MCF 10A (cell line): ENCODE measurements around the gene TTC23. TPM values are rescaled to one million over a fixed set of nuclear protein-coding genes. Genes with fewer than 3 reads are reported as not detected.

ENCODE experiments used
- BruUV-seq: library from RNA; stranded (reverse); fragments of 400-500 nt; replicated peaks from 2 replicates; lab custom pipeline; 2021; lab: Mats Ljungman, UMichigan
- CTCF ChIA-PET: fragments of 300-600 bp; sonication (Branson Sonifier 250); formaldehyde crosslinking; extraction: SDS; loops from one replicate; lab custom pipeline; 2021; ENCODE audit warnings: antibody characterized with exemption, inconsistent platforms; lab: Yijun Ruan, JAX
- POLR2A ChIA-PET: fragments of 300-600, 350-650 bp; sonication (Branson Sonifier 250); formaldehyde crosslinking; extraction: SDS; loops from one replicate; lab custom pipeline; 2020; ENCODE audit warnings: antibody characterized with exemption, inconsistent platforms; lab: Yijun Ruan, JAX
- DNase-seq: peaks from one replicate; pipeline ENCODE4 v3.0.0-alpha.2; 2018; ENCODE audit not compliant: unreplicated experiment
- H3K27ac Mint-ChIP-seq: one replicate; pipeline ENCODE4 v1.8.0; 2022; ENCODE audit warnings: mild to moderate bottlenecking, low read depth, mixed read lengths; ENCODE audit not compliant: unreplicated experiment
- H3K27me3 Mint-ChIP-seq: one replicate; pipeline ENCODE4 v1.8.0; 2022; ENCODE audit warnings: mixed read lengths; ENCODE audit not compliant: insufficient read depth, unreplicated experiment
- H3K36me3 Mint-ChIP-seq: one replicate; pipeline ENCODE4 v1.8.0; 2022; ENCODE audit warnings: mild to moderate bottlenecking, moderate library complexity, mixed read lengths; ENCODE audit not compliant: insufficient read depth, unreplicated experiment
- H3K4me1 Mint-ChIP-seq: one replicate; pipeline ENCODE4 v1.8.0; 2022; ENCODE audit warnings: mixed read lengths; ENCODE audit not compliant: insufficient read depth, unreplicated experiment
- H3K4me3 Mint-ChIP-seq: one replicate; pipeline ENCODE4 v1.8.0; 2022; ENCODE audit warnings: mild to moderate bottlenecking, moderate library complexity, mixed read lengths; ENCODE audit not compliant: unreplicated experiment
- H3K9me3 Mint-ChIP-seq: one replicate; pipeline ENCODE4 v1.8.0; 2022; ENCODE audit warnings: mixed read lengths; ENCODE audit not compliant: unreplicated experiment
- CTCF ChIP-seq: fragments of 200-600 bp; IDR thresholded peaks from one replicate; pipeline ENCODE4 v1.8.0; 2022; ENCODE audit warnings: antibody characterized with exemption, mild to moderate bottlenecking; ENCODE audit not compliant: unreplicated experiment
- intact Hi-C: fragments of 100-400 bp; cut with micrococcal nuclease; formaldehyde crosslinking; loops from 2 replicates; pipeline ENCODE4 v1.14.1; 2022
- total RNA-seq: library from RNA; stranded (reverse); gene quantifications from 2 replicates; pipeline ENCODE4 v1.2.3, GENCODE V29; 2022

TTC23 gene
- total RNA-seq, 1 experiment from 2014 or later, result 15.1 TPM

- no peak for TF ChIP-seq CTCF
- DNase-seq, result no peak
- no TSS peak for BruUV-seq
- peaks cover 14% of the 10 kb centered on the region for H3K4me1 Mint-ChIP-seq
- H3K36me3 Mint-ChIP-seq, result no peaks in the 10 kb centered on the region
- H3K27ac Mint-ChIP-seq, result no peak overlapping the region
- intact Hi-C loops, result no loop called here
- ChIA-PET CTCF (interaction anchor here (1.1 to 1.5 kb wide), 2 partner anchors 28 to 609 kb away, joined by 3 read pairs; no protein-coding TSS in a partner anchor), POLR2A (no interaction called here)
- no peaks in the 10 kb centered on the region for H3K27me3 Mint-ChIP-seq
- no peak overlapping the region for H3K4me3 Mint-ChIP-seq
- no peaks in the 10 kb centered on the region for H3K9me3 Mint-ChIP-seq
These were observed 121.0 kb downstream of the TTC23 start for GRCh38 chr15:99128411-99128810.

DNA sequence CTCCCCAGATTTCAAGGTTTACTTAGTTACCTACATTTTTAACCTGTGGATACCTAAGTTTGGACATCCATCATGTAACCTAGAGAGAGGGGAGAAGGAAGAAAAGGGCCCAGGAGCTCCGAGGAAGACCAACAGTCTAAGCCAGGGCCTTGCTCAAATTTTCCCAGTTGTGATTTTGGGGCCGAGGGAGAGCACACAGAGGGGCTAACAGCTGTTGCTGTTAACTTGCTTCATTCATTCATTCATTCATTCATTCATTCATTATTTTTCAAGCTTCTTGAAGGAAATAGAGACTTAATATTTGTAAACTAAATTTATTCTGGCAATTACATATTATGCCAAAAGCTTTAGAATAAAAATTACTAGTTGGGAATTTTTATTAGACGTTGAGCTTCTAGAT is 121.6 kb downstream of the TTC23 start:
- Mint-ChIP-seq H3K36me3 (no peaks in the 10 kb centered on the region), H3K9me3 (no peaks in the 10 kb centered on the region), H3K27me3 (no peaks in the 10 kb centered on the region), H3K4me3 (no peak overlapping the region), H3K4me1 (peaks cover 19% of the 10 kb centered on the region), H3K27ac (no peak overlapping the region)
- DNase-seq, result no peak
- CTCF ChIA-PET, result interaction anchor here (0.6 to 1.5 kb wide), 3 partner anchors 27 to 608 kb away, joined by 3 read pairs; no protein-coding TSS in a partner anchor
- POLR2A ChIA-PET, result no interaction called here
- TF ChIP-seq CTCF, result no peak
- intact Hi-C loops, result no loop called here
- no TSS peak for BruUV-seq

DNA sequence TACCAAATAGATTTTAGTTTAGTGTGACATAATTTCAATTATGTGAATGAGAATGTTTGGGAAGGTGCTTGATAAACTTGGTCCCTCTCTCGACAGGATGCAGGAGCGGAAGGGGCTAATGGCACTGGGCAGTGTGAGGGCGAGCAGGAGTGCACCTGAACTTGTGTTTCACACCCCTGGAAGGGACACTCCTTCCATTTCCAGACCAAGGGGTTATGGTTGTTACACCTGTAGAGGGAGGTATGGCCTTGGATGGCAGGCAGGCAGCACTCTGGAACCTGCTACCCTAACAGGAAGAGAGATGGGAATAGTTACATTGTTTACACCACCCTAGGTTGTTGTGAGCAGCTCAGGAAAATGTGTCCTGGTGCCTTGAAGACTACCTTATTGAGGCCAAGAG is 122.5 kb downstream of the TTC23 start:
- Mint-ChIP-seq H3K27me3 (no peaks in the 10 kb centered on the region), H3K9me3 (no peaks in the 10 kb centered on the region), H3K4me3 (no peak overlapping the region), H3K27ac (no peak overlapping the region), H3K36me3 (no peaks in the 10 kb centered on the region), H3K4me1 (peaks cover 19% of the 10 kb centered on the region)
- no peak for DNase-seq
- no TSS peak for BruUV-seq
- POLR2A ChIA-PET, result no interaction called here
- no peak for TF ChIP-seq CTCF
- CTCF ChIA-PET, result no interaction called here
- intact Hi-C loops, result no loop called here

GRCh38 chr15:99126131-99126588 is 123.2 kb downstream of the TTC23 start:
- ChIA-PET POLR2A (no interaction called here), CTCF (interaction anchor here (0.6 kb wide), 1 partner anchor 11 kb away, joined by 3 read pairs; no protein-coding TSS in a partner anchor)
- DNase-seq, result no peak
- H3K27me3 Mint-ChIP-seq, result no peaks in the 10 kb centered on the region
- peaks cover 19% of the 10 kb centered on the region for H3K4me1 Mint-ChIP-seq
- no peaks in the 10 kb centered on the region for H3K36me3 Mint-ChIP-seq
- no TSS peak for BruUV-seq
- TF ChIP-seq CTCF, result no peak
- H3K4me3 Mint-ChIP-seq, result no peak overlapping the region
- H3K27ac Mint-ChIP-seq, result no peak overlapping the region
- no peaks in the 10 kb centered on the region for H3K9me3 Mint-ChIP-seq
- intact Hi-C loops, result no loop called here
